ENCODE results near the gene PCK1. TPM values are rescaled to one million over a fixed set of nuclear protein-coding genes. Genes with fewer than 3 reads are reported as not detected.

The PCK1 gene
- total RNA-seq, 1 experiment from 2014 or later, result 0.21 TPM

DNA sequence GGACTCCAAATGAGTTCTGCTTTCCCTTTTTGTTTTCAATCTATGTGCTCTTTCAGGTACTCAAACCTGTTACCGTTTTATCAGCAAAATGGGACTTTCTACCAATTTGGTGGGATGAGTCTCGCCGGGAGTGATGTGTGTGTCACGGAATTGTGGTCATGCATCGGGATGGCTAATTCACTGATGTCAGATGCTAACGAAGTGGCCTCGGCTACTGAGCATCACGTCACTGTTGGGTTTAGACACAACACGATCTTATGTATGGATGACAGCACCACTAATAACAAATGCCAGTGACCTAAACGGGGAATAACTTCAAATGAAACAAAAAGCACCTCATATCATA lies 1.6 kb upstream of the PCK1 start:
- H3K27me3 ChIP-seq (ENCODE audit: control insufficient read depth, insufficient read depth, low read length), result peaks cover 17% of the 10 kb centered on the region
- POLR2A ChIA-PET, result no interaction called here
- CTCF ChIA-PET, result no interaction called here
- no peak overlapping the region for H3K27ac ChIP-seq (ENCODE audit: low read length)
- TF ChIP-seq, protein P1, sequence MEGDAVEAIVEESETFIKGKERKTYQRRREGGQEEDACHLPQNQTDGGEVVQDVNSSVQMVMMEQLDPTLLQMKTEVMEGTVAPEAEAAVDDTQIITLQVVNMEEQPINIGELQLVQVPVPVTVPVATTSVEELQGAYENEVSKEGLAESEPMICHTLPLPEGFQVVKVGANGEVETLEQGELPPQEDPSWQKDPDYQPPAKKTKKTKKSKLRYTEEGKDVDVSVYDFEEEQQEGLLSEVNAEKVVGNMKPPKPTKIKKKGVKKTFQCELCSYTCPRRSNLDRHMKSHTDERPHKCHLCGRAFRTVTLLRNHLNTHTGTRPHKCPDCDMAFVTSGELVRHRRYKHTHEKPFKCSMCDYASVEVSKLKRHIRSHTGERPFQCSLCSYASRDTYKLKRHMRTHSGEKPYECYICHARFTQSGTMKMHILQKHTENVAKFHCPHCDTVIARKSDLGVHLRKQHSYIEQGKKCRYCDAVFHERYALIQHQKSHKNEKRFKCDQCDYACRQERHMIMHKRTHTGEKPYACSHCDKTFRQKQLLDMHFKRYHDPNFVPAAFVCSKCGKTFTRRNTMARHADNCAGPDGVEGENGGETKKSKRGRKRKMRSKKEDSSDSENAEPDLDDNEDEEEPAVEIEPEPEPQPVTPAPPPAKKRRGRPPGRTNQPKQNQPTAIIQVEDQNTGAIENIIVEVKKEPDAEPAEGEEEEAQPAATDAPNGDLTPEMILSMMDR (IDR thresholded peaks at IDR 0.05), result no peak
- TF ChIP-seq POLR2AphosphoS5 (IDR thresholded peaks at IDR 0.05; ENCODE audit: low read depth, low read length) (no peak), TCF7L2 (IDR thresholded peaks at IDR 0.05; ENCODE audit: low read depth, low read length) (no peak), REST (IDR thresholded peaks at IDR 0.05; ENCODE audit: insufficient read depth in 1 of 2, low read depth in 2 of 2, low read length in 1 of 2) (no peak), SIN3A (IDR thresholded peaks at IDR 0.05; ENCODE audit: borderline replicate concordance, insufficient read depth, low read depth, low read length) (no peak)
- in situ Hi-C loops (cut with HindIII; ENCODE audit: low pct_unique_long_range_greater_than_20kb, low sequenced_read_pairs) (no loop called here), intact Hi-C loops (cut with micrococcal nuclease; ENCODE audit: unreplicated experiment) (no loop called here)
- no peak for ATAC-seq
- no peak overlapping the region for H3K4me3 ChIP-seq (ENCODE audit: low read depth in 2 of 2, low read length in 2 of 2)
- H3K36me3 ChIP-seq (ENCODE audit: control insufficient read depth, insufficient read depth, low read length), result no peaks in the 10 kb centered on the region
- DNase-seq (ENCODE audit: low read depth, low spot score), result no peak
- H3K9me3 ChIP-seq (ENCODE audit: control insufficient read depth, insufficient read depth, low read depth, low read length), result no peaks in the 10 kb centered on the region
- no peaks in the 10 kb centered on the region for H3K4me1 ChIP-seq (ENCODE audit: control insufficient read depth, insufficient read depth, low read length)
- BruUV-seq (replicated peaks), result no TSS peak

GRCh38 chr20:57559658-57560553 lies 1.0 kb upstream of the PCK1 start:
- peaks cover 17% of the 10 kb centered on the region for H3K27me3 ChIP-seq (ENCODE audit: control insufficient read depth, insufficient read depth, low read length)
- no peak for DNase-seq (ENCODE audit: low read depth, low spot score)
- H3K9me3 ChIP-seq (ENCODE audit: control insufficient read depth, insufficient read depth, low read depth, low read length), result no peaks in the 10 kb centered on the region
- H3K36me3 ChIP-seq (ENCODE audit: control insufficient read depth, insufficient read depth, low read length), result no peaks in the 10 kb centered on the region
- in situ Hi-C loops (cut with HindIII; ENCODE audit: low pct_unique_long_range_greater_than_20kb, low sequenced_read_pairs), result no loop called here
- no peak overlapping the region for H3K4me3 ChIP-seq (ENCODE audit: low read depth in 2 of 2, low read length in 2 of 2)
- intact Hi-C loops (cut with micrococcal nuclease; ENCODE audit: unreplicated experiment), result no loop called here
- no peak for TF ChIP-seq POLR2AphosphoS5 (IDR thresholded peaks at IDR 0.05; ENCODE audit: low read depth, low read length)
- no peak for TF ChIP-seq TCF7L2 (IDR thresholded peaks at IDR 0.05; ENCODE audit: low read depth, low read length)
- TF ChIP-seq REST (IDR thresholded peaks at IDR 0.05; ENCODE audit: insufficient read depth in 1 of 2, low read depth in 2 of 2, low read length in 1 of 2), result no peak
- TF ChIP-seq, protein P1 (IDR thresholded peaks at IDR 0.05), result no peak
- TF ChIP-seq SIN3A (IDR thresholded peaks at IDR 0.05; ENCODE audit: borderline replicate concordance, insufficient read depth, low read depth, low read length), result no peak
- H3K4me1 ChIP-seq (ENCODE audit: control insufficient read depth, insufficient read depth, low read length), result no peaks in the 10 kb centered on the region
- H3K27ac ChIP-seq (ENCODE audit: low read length), result no peak overlapping the region
- ATAC-seq, result no peak
- ChIA-PET CTCF (no interaction called here), POLR2A (no interaction called here)
- BruUV-seq (replicated peaks), result no TSS peak

Data from Panc1 (cell line).